UCSD-AML1 (cell line): ENCODE data around the gene FBXO15.

Experiments
- DNase-seq: peaks from one replicate; lab custom pipeline; 2025; ENCODE audit not compliant: unreplicated experiment; lab: John Stamatoyannopoulos, UW

FBXO15 gene

DNA sequence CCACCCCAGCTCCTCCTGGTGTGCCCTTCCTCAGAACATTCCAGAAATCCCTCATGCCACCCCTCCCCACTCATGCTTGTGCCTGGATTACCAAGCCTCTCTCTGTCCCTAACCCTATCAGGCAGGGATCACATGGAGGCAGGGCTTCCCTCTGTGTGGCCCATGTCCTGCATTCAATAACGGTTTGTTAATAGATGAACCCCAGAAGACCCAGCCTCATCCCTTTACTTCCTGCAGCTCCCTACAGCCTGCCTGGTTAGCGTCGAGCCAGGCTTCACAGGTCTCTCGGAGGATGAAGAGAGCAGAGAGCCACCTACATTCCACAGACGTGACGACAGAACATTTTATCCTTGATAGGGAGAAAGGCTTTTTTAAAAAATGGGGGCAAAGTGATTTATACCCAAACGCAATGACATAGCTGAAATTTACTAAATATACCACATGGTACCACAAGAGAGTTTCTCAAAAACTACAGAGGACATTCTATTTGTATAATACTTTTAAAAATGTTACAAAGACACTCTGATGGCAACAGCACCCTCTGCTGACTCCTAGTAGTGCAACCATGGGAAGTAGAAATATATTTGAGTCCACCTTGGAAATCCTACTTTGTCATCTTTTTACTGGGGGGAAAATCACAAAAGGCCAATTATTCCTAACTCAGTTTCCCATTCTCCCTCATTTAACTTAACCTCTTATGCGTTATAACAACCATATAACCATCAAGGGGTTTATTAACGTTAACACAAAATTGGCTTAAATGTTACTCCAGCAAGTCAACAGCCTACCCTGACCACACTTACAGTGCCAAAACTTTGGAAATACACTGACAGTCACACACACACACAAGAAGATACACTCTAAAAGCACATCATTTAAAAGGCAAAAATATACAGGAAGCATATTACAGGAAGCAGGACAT, 30.7 kb downstream of the FBXO15 start:
- no peak for DNase-seq

DNA sequence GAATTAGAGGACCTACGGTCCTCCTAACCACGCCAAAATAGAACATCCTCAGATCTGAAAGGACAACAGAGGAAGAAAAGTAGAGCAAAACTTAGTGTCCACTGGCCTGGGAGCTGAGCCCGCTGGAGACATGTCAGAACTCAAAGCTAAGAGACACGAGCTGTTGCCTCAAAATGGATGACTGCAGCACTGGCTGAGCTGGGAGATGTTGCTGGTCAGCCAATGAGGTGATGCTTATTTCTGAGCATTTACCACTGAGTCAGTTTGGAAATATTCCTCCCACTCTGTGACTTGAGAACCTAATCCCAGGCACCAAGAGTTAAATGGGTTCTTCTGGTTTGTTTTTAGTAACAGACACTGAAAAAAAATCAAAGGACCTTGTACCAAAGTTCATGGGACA, 32.6 kb downstream of the FBXO15 start:
- no peak for DNase-seq

DNA sequence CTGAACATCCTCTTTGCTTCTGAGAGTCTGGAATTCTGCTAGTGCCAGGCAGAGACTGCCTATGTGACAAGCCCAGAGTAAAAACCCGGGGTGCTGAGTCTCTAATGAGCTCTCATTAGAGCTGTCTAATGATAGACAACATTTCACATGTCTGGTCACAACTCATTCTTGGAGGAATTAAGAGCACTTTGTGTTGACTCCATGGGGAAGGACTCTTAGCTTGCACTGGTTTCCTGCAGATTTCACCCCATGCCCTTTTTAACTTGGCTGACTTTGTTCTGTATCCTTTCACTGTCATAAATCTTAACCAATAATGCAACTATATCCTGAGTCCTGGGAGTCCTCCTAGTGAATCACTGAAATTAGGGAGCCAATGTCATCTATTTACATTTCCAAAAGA, 33.5 kb downstream of the FBXO15 start:
- DNase-seq: no peak

DNA sequence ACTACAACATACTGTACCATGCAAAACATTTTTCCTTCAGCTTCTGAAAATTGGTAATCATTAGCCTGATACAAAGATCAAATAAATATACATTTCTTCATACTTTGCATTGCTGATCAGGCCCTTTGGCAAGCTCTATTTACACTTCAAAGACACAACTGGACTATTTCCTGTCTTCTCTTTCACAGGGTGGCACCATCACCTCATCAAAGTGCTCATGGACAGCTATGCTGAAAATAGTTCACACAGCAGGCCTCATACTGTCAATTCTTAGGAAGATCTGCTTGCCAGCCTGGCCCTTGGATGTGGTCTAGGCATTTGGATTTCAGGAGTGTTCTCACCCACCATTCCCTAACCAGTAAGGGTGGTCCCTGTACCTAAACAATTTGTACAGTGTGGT, 33.9 kb downstream of the FBXO15 start:
- no peak for DNase-seq

DNA sequence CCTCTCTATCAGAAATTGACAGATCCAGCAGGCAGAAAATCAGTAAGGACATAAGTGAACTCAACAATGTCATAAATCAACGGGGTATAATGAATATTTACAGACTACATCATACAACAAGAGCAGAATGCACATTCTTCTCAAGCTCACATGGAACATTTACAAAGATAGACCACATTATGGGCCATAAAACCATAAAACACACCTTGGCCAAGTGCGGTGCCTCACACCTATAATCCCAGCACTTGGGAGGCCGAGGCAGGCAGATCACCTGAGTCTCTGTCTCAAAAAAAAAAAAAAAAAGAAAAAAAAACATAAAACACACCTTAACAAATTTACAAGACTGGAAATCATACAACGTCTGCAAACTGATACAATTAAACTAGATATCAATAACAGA, 36.7 kb downstream of the FBXO15 start:
- DNase-seq: no peak

DNA sequence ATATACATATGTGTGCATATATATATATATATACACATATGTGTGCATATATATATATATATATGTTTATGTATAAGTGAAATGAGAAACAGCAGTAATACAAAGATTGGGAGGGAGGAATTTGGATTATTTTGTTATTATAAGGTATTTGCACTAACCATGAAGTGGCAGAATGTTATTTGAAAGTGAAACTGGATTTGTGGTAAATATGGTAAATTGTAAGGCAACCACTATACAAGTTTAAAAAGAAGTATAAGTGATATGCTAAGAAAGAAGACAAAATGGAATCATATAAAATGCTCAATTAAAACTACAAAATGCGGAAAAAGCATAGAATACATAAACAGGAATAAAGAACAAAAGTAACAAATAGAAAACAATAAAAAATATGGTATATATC, 37.5 kb downstream of the FBXO15 start:
- no peak for DNase-seq

DNA sequence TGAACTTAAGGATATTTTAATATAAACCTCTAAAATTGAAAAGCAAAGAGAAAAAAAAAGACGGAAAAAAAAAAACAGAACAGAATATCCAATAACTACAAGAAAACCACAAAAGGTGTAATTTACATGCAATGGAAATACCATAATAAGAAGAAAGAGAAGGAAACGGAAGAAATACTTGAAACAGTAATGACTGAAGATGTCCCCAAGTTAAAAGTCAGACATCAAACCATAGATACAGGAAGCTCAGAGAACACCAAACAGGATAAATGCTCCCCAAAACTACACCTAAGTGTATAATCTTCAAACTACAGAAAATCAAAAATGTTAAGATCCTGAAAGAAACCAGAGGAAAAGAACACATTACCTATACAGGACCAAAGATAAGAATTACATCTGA, 39.2 kb downstream of the FBXO15 start:
- DNase-seq: no peak

DNA sequence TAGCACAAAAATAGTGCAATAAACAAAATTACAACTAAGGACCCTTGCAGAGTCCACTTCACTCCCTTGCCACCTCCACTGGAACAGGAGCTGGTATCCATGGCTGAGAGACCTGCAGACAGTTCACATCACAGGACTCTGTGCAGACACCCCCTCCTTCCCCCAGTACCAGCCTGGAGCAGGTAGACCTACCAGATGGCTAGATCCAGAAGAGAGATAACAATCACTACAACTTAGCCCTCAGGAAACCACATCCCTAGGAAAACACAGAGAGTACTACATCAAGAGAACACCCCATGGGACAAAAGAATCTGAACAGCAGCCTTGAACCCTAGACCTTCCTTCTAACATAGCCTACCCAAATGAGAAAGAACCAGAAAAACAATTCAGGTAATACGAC, 49.8 kb downstream of the FBXO15 start:
- no peak for DNase-seq

DNA sequence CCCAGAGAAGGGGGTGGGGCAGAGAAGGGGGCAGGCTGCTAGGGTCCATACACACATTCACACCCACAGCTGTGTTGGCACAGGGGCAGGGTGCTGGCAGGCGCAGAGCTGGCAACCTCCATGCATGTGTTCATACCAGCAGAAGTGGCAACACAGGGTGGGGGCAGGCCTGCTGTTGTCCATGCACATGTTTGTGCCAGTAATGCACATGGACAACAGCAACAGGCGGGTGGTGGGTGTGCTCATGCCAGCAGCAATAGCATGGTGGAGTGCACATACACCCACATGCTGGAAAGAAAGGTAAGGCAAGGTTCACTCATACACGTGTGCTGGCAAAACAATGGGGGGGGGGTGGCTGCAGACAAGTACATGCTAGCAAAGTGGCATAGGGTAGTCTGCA, 54.7 kb downstream of the FBXO15 start:
- no peak for DNase-seq

DNA sequence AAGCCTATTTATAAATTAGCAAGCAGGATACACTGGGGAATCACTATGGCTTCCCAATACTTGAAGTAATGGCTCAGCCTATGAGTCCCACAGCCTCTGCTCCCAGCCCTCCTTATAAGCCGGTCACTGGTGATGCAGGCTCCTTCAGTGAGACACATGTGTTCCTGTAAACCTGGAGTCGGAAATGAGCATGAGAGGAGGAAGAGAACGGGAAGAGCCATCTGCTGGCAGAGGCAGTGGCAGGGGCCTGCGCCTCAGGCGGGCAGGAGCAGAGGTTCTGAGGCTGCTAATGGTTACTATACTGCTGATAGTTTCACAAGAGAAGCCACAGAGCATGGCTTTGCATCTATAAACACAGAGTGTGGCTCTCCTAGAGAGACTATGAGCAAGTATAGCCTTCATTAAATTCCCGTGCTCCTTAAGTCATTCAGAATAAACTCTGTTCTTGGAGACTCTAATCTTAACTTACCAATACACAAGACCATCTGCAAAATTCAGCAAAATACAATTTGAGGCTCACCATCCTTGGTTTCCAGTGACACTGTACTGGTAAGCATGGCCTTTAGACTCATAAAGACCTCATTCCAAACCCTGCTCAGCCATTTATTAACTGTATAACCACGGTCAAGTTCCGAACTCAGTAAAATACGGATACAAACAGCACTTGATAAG, 63.3 kb downstream of the FBXO15 start:
- DNase-seq: no peak

DNA sequence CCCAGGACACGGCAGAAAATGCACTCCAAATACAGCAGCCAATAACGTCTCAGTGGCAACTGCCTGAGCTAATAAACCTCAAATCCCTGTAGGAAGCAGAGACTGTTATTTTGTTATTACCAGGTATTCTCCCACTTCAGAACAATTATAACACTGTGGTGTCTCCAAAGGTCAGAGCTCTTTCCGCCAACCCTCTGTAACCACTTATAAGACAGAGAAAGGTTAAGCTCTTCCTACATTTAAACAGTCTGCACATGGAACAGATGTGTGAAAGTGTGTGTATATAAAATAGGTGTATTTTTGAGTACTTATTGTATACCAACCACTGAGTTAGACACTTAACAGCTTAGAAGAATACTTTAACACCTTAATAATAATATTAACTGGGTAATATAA, 64.1 kb downstream of the FBXO15 start:
- no peak for DNase-seq

DNA sequence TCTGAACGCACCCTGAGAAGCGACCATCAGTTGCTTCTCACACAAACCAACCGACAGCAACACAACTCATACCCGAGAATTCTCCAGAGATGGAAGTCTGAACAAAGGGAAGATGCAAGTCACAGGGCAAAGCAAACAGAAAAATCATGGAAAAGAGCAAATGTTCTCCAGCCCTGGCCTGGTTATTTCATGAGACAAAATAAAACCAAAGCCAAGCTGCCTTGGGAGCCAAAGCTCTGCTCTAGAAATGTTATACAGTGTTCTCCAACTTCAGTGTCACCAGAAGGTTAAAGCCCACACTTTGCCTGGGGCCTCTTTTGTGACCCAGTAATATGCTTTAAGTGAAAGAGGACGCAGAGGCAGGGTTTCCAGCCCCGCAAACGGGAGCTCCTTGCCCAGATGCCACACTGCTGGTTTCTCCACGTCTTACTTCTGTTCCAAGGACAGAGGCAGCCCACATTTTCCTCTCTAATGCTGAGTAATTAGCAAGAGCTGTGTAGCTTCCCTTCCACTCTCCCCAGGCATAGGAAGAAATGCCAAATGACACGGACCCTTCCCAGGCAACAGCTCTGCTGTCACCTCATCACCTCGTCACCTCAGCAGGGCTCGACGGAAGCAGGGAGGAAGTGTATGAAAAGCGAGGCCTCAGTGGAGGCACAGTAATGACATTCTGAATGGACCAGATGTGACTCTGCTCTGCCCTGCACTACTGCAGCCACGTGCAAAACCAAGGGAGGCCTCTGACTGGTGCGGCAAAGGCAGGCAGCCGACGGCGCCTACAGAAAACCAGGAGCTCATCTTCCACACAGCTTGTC, 64.7 kb downstream of the FBXO15 start:
- DNase-seq: peak; percentile 34

DNA sequence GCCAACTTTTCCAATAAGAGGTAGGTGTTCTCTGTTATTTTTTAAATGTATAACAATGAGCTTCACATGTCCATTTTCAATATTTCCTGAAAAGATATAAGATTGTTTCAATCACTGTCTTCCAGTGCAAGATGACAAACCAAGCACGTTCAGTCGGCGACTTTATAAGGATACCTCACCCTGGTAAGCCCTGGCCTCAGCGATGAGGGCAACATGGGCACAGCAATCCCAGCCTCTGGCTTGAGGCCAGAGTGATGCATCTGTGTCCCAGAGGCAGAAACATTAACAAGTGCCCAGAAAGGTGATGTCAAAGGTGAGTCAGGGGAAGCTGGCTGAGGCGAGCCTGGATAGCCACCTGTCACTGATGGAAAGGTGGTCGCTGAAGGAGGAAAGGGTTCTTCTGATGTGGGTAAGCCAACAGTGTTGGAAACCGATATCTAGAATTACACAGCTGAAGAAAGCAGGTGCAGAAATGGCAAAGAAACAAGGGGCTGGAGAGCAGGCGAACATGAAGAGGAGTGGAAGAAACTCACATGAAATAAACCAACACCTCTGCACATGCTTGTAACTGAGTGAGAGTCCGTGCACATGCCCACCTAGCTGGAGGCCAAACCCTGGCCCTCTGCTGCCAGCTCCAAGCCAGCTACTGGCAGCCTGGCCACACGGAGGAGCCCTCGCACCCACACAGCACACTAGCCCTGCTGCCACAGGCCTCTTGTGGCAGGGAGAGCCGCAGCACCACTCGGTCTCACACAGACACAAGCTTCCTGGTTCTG, 65.5 kb downstream of the FBXO15 start:
- peak; percentile 79 for DNase-seq

DNA sequence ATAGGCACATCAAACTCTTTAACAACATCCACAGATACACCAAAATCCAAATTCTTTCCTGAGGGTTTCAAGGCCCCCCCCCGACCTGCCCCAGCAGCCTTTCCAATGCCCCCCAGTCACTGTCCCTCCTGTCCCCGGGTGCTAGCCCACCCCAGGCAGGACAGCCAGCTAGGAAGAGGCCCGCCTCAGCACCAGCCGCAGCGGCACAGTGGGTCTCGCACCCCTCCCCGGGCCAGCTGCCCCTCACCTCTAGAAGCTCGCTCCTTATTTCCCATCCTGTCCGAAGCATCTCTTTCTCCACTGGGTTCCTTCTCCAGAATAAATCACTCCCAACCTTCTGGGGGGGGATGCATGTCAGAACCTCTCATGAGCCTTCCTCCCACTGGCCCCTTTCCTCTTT, 69.4 kb downstream of the FBXO15 start:
- no peak for DNase-seq

DNA sequence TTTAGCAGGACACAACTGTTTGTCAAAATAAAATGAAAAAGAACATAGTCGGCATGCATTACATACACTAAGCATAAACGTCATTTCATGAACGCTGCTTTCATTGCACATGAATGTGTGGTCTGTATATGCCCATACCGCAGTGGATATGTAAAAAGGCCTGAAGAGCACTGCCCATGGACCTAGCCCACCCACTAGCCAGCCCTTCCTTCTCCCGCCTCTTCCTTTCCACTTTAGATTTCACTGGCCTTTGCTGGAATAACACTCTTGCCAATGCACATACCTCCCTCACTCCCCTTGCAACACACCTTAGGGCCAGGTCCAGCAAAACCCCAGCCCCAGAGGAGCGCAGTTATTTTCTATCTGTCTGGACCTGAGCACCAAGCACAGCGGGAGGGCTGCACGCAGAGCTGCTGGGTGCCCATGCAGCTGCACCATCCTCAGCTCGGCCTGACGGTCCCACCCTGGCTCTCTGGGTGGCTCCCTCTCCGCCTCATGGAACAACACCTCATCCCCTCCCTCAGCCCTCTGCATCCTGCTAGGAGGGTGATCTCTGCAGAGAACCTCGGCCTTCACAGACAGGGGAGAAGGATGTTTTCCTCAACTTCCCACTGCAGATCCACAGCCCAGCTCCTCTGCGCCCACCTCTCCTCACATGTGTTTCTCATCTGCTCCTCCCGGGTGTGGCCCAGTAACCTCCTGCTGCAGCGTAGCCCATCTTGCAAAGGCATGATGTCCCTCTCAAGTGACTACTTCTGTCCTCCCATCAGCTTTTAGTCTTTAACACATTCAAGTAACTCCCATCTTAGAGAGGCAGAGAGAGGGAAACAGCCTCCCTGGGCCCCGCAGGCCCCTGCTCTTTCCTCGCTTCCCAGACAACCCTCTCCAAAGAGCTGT, 72.7 kb downstream of the FBXO15 start:
- no peak for DNase-seq

DNA sequence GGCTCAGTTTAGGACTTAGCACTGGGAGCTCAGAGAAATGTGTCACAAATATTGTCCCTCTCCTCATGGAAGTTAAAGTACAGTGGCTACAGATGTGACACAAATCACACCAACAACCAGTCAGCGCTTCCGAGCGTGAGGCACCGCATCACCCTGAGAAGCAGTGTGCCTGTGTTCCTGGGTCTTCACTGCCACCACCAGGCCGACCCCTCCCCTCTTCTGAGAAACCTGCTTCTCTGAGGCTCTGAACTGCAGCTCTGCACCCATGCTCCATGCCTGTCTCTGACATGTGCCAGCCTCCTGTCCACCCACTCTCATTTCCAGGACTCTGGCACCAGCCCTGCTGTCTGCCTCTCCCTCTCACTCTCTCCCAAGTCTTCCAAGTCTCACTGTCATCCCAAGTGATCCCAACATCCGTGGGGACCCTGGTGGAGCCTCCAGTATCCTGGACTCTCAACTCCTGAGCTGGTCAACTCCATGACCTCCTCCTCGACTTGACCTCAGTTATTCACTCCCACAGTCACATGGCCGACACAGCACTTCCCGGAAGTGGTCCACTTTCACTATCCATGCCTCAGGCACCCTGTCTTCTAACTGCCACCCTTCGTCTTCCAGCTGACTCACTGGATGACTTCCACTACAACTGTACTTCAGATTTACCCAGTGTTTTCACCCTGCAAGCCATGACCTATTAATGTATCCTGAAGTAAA, 73.5 kb downstream of the FBXO15 start:
- no peak for DNase-seq

DNA sequence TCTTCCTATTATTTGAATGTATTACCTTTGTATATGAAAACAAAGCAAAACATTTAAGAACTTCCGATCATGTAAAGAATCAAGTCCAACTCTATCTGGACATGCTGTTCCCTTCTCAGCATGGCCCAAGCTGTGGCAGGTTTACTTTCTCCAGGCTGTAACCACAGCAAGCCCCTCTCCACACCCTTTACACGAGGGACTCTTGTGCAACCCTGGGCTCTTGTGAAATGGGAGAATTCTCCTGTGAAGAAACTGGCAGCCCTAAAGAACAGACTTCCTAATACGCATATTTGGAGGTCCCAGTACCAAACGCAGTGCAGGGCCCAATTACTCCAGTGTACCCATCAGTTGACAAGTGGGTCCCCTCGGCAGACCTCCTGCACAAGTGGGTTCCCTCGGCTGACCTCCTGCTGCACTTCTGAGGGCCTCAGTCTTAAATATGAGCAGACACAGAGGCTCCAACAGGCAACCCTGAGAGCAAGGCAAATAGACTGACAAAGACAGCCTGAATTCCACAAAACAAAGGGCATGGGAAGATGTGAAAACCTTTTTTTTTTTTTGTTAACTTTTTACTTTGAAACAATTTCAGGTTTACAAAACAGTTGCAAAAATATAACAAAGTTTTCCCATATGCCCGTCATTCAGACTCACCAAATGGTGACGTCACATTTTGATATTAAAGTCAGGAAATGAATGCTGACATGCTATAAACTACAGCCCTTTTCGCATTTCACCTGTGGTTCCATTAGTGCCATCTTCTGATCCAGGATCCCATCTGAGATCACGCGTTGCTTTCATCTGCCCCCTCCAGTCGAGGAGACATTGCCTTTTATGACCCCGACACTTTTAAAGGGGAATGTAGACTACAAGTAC, 78.2 kb downstream of the FBXO15 start:
- DNase-seq: no peak

DNA sequence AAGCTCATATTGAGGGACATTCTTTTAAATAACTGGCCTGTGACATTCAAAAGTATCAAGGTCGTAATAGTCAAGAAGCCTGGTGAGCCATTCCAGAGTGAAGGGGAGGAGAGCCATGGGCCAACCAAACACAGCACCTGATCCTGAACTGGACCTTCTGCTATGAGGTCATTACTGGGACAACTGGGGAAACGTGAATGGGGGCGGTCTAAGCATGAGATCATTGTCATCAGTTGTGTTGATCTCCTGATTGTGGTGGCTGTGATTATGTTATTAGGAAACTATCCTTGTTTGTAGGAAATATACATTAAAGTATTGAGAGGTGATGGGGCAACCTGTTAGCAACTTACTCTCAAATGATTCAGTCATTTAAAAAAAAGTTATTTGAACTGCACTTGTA, 79.3 kb downstream of the FBXO15 start:
- DNase-seq: no peak
